ENCODE measurements around the gene PAX8. TPM values are rescaled to one million over a fixed set of nuclear protein-coding genes. Genes with fewer than 3 reads are reported as not detected.

The PAX8 gene
- total RNA-seq, 1 donor from 2014 or later: 1.6 TPM

GRCh38 chr2:113233593-113234550 is 44.8 kb downstream of the PAX8 start:
- H3K4me1 ChIP-seq: peaks cover 6% of the 10 kb centered on the region
- no peak overlapping the region for H3K27ac ChIP-seq
- no peak for DNase-seq
- no peak for ATAC-seq
- intact Hi-C loops (cut with DNase I): no loop called here
- peak; percentile 13 for TF ChIP-seq CTCF (IDR thresholded peaks at IDR 0.05)
- no peaks in the 10 kb centered on the region for H3K36me3 ChIP-seq
- no peaks in the 10 kb centered on the region for H3K27me3 ChIP-seq
- no peaks in the 10 kb centered on the region for H3K9me3 ChIP-seq
- H3K4me3 ChIP-seq: no peak overlapping the region

- intact Hi-C loops (cut with DNase I): no loop called here
- TF ChIP-seq CTCF (IDR thresholded peaks at IDR 0.05): no peak
- ATAC-seq (no peak), DNase-seq (no peak)
- H3K27ac ChIP-seq: no peak overlapping the region
- H3K4me3 ChIP-seq: no peak overlapping the region
- no peaks in the 10 kb centered on the region for H3K27me3 ChIP-seq
- H3K4me1 ChIP-seq: peaks cover 6% of the 10 kb centered on the region
- no peaks in the 10 kb centered on the region for H3K36me3 ChIP-seq
- no peaks in the 10 kb centered on the region for H3K9me3 ChIP-seq
Measured at GRCh38 chr2:113232740-113233139, 46.0 kb downstream of the PAX8 start.

GRCh38 chr2:113232123-113232522 is 46.6 kb downstream of the PAX8 start:
- Histone ChIP-seq H3K9me3 (no peaks in the 10 kb centered on the region), H3K36me3 (no peaks in the 10 kb centered on the region), H3K4me3 (no peak overlapping the region), H3K4me1 (peaks cover 6% of the 10 kb centered on the region), H3K27ac (no peak overlapping the region), H3K27me3 (no peaks in the 10 kb centered on the region)
- ATAC-seq (no peak), DNase-seq (no peak)
- TF ChIP-seq CTCF (IDR thresholded peaks at IDR 0.05): no peak
- intact Hi-C loops (cut with DNase I): no loop called here

GRCh38 chr2:113231064-113231463 is 47.7 kb downstream of the PAX8 start:
- intact Hi-C loops (cut with DNase I): no loop called here
- Histone ChIP-seq H3K27me3 (no peaks in the 10 kb centered on the region), H3K27ac (no peak overlapping the region), H3K9me3 (no peaks in the 10 kb centered on the region), H3K36me3 (no peaks in the 10 kb centered on the region), H3K4me1 (peaks cover 6% of the 10 kb centered on the region), H3K4me3 (no peak overlapping the region)
- no peak for TF ChIP-seq CTCF (IDR thresholded peaks at IDR 0.05)
- DNase-seq (no peak), ATAC-seq (no peak)

GRCh38 chr2:113230531-113230930 is 48.2 kb downstream of the PAX8 start:
- Histone ChIP-seq H3K9me3 (no peaks in the 10 kb centered on the region), H3K4me3 (no peak overlapping the region), H3K36me3 (no peaks in the 10 kb centered on the region), H3K27me3 (no peaks in the 10 kb centered on the region), H3K4me1 (peaks cover 6% of the 10 kb centered on the region), H3K27ac (no peak overlapping the region)
- peak; percentile 13 for ATAC-seq
- DNase-seq: no peak
- no peak for TF ChIP-seq CTCF (IDR thresholded peaks at IDR 0.05)
- intact Hi-C loops (cut with DNase I): no loop called here

All from upper lobe of right lung (tissue), 1 donor.